Mesenchymal stem cell (in vitro differentiated cells and primary cell): ENCODE results near the gene KRT86.

Source experiments
- DNase-seq: peaks from one replicate; pipeline ENCODE4 v3.0.0-alpha.2; 2013
- H2AFZ ChIP-seq: one replicate; pipeline ENCODE4 v1.6.1; 2013; ENCODE audit warnings: low read depth, mild to moderate bottlenecking, control low read depth, inconsistent platforms, low read length, moderate library complexity
- H2AK5ac ChIP-seq: 2 replicates; pipeline ENCODE4 v1.6.1; 2013; ENCODE audit warnings: low read length, moderate library complexity, mild to moderate bottlenecking, inconsistent platforms; ENCODE audit not compliant: severe bottlenecking
- H2BK120ac ChIP-seq: one replicate; pipeline ENCODE4 v1.6.1; 2013; ENCODE audit warnings: low read depth, mild to moderate bottlenecking, inconsistent platforms, low read length, moderate library complexity
- H2BK12ac ChIP-seq, 2 experiments: one replicate each; pipeline ENCODE4 v1.6.1; 2013; ENCODE audit warnings: inconsistent platforms in 2 of 2, low read length in 2 of 2, mild to moderate bottlenecking in 2 of 2, moderate library complexity in 2 of 2, control low read depth in 1 of 2
- H2BK15ac ChIP-seq: one replicate; pipeline ENCODE4 v1.6.1; 2013; ENCODE audit warnings: mild to moderate bottlenecking, low read depth, inconsistent platforms; ENCODE audit not compliant: poor library complexity, severe bottlenecking
- H2BK5ac ChIP-seq: 2 replicates; pipeline ENCODE4 v1.6.1; 2013; ENCODE audit warnings: low read depth, mild to moderate bottlenecking, low read length, control low read depth, inconsistent platforms; ENCODE audit not compliant: poor library complexity, severe bottlenecking
- H3K14ac ChIP-seq, 2 experiments: one replicate each; pipeline ENCODE4 v1.6.1; 2013; ENCODE audit warnings: inconsistent platforms in 2 of 2, low read length in 2 of 2, control low read depth in 1 of 2, mild to moderate bottlenecking in 1 of 2, moderate library complexity in 1 of 2
- H3K18ac ChIP-seq, 2 experiments: one replicate each; pipeline ENCODE4 v1.6.1; 2013; ENCODE audit warnings: inconsistent platforms in 2 of 2, low read length in 2 of 2, control low read depth in 1 of 2, low read depth in 1 of 2, mild to moderate bottlenecking in 1 of 2
- H3K23ac ChIP-seq, 2 experiments: one replicate each; pipeline ENCODE4 v1.6.1; 2013; ENCODE audit warnings: inconsistent platforms in 2 of 2, low read length in 2 of 2, mild to moderate bottlenecking in 2 of 2, moderate library complexity in 2 of 2, control low read depth in 1 of 2
- H3K27ac ChIP-seq: 2 replicates; pipeline ENCODE4 v1.5.1; 2013; ENCODE audit warnings: mild to moderate bottlenecking, moderate library complexity, low read length, control low read depth, inconsistent platforms; ENCODE audit not compliant: poor library complexity, severe bottlenecking
- H3K27me3 ChIP-seq, 2 experiments: 2 replicates each; pipeline versions ENCODE4 v1.6.1 to v1.7.0; 2013; ENCODE audit warnings: low read length in 2 of 2, mild to moderate bottlenecking in 2 of 2, moderate library complexity in 2 of 2, control low read depth in 1 of 2, inconsistent platforms in 1 of 2; ENCODE audit not compliant: control insufficient read depth in 1 of 2, insufficient read depth in 1 of 2
- H3K36me3 ChIP-seq, 2 experiments: 2 replicates each; pipeline versions ENCODE4 v1.6.1 to v1.7.0; 2013; ENCODE audit warnings: low read length in 2 of 2, control low read depth in 1 of 2, inconsistent platforms in 1 of 2, low read depth in 1 of 2, mild to moderate bottlenecking in 1 of 2; ENCODE audit not compliant: insufficient read depth in 2 of 2, control insufficient read depth in 1 of 2
- H3K4ac ChIP-seq, 2 experiments: one replicate each; pipeline ENCODE4 v1.6.1; 2013; ENCODE audit warnings: inconsistent platforms in 2 of 2, low read length in 2 of 2, mild to moderate bottlenecking in 2 of 2, moderate library complexity in 2 of 2, control low read depth in 1 of 2, low read depth in 1 of 2
- H3K4me1 ChIP-seq: 2 replicates; pipeline ENCODE4 v1.6.1; 2013; ENCODE audit warnings: low read depth, low read length, control low read depth; ENCODE audit not compliant: control insufficient read depth, insufficient read depth
- H3K4me2 ChIP-seq: 2 replicates; pipeline ENCODE4 v1.6.1; 2013; ENCODE audit warnings: low read length, mild to moderate bottlenecking, inconsistent platforms; ENCODE audit not compliant: poor library complexity, severe bottlenecking
- H3K4me3 ChIP-seq, 2 experiments: 2 replicates each; pipeline versions ENCODE4 v1.5.1 to v1.7.0; 2013; ENCODE audit warnings: low read length in 2 of 2, mild to moderate bottlenecking in 2 of 2, control low read depth in 1 of 2, low read depth in 1 of 2; ENCODE audit not compliant: insufficient read depth in 1 of 2
- H3K79me1 ChIP-seq: replicated peaks from 2 replicates; pipeline ENCODE4 v1.6.1; 2013; ENCODE audit warnings: mild to moderate bottlenecking, control low read depth, low read length, inconsistent platforms; ENCODE audit not compliant: poor library complexity, severe bottlenecking
- H3K9ac ChIP-seq: 2 replicates; pipeline ENCODE4 v1.7.0; 2013; ENCODE audit warnings: mild to moderate bottlenecking, low read length, moderate library complexity
- H3K9me3 ChIP-seq: 2 replicates; pipeline ENCODE4 v1.7.0; 2013; ENCODE audit warnings: mild to moderate bottlenecking, low read length; ENCODE audit not compliant: control insufficient read depth
- H4K8ac ChIP-seq: one replicate; pipeline ENCODE4 v1.6.1; 2013; ENCODE audit warnings: inconsistent platforms, mild to moderate bottlenecking, low read length, moderate library complexity
- H4K91ac ChIP-seq: one replicate; pipeline ENCODE4 v1.6.1; 2013; ENCODE audit warnings: mild to moderate bottlenecking, low read length, inconsistent platforms
- WGBS: methylation state at CpG from one replicate; pipeline ENCODE4 v1.1.7; 2013; ENCODE audit warnings: mixed read lengths; 5-methylcytosine and 5-hydroxymethylcytosine counted together

The KRT86 gene

DNA sequence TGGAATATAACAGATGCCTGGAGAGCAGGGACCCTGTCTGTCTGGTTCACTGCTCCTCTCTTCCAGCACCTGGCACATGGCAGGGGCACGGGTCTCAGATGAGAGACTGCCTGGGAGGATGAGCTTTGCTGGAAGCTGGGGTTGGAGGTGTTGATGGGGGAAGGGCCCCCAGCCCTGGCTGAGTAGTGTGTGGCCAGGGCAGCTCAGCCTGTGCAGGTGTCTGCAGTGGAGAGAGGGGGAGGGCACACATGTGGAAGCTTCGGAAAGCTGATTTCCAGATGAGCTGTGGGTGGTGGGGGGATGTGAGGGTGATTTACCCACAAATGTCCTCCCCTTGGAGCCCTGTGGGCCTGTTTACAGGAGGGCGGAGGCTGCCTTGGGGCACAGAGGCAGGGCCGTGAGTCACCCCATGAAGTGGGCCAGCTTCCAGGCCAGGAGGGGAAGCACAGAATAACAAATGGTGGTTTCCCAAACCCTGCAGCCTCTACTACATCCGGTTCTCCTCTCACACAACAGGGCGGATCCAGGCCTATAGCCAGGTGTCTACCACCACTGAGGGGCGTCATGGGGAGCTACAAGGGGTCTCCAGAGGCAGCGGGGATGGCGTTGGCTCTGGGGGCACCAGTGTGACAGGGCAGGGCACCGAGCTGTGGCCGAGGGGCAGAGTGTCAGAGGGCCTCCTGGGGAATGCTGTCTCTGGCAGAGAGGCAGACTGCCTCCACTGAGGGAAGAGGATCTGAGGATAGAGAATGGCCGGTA is 30.4 kb upstream of the KRT86 start:
- peak overlapping the region in 1 of 2 experiments; percentile 6 for H3K4me3 ChIP-seq
- peak overlapping the region; percentile 36 for H4K91ac ChIP-seq
- peak overlapping the region; percentile 30 for H2AK5ac ChIP-seq
- H2BK5ac ChIP-seq: peak overlapping the region; percentile 59
- peak overlapping the region; percentile 83 for H4K8ac ChIP-seq
- 60% methylated on average over 12 of the region's 12 CpGs for WGBS
- peaks cover 0 to 8% of the 10 kb centered on the region in 2 experiments for H3K27me3 ChIP-seq
- peaks cover 53% of the 10 kb centered on the region for H3K4me1 ChIP-seq
- peak overlapping the region; percentile 29 to 57 for H3K18ac ChIP-seq
- no peaks in the 10 kb centered on the region for H3K79me1 ChIP-seq
- H2BK120ac ChIP-seq: no peak overlapping the region
- H2BK12ac ChIP-seq: peak overlapping the region in 1 of 2 experiments; percentile 45
- peak; percentile 88 for DNase-seq
- H3K4ac ChIP-seq: peak overlapping the region in 1 of 2 experiments; percentile 1
- no peaks in the 10 kb centered on the region for H3K9me3 ChIP-seq
- H2AFZ ChIP-seq: no peak overlapping the region
- peak overlapping the region in 1 of 2 experiments; percentile 63 for H3K14ac ChIP-seq
- peak overlapping the region; percentile 94 for H3K27ac ChIP-seq
- peak overlapping the region; percentile 45 for H3K9ac ChIP-seq
- H3K4me2 ChIP-seq: peak overlapping the region; percentile 8
- H2BK15ac ChIP-seq: no peak overlapping the region
- H3K36me3 ChIP-seq: peaks cover 0 to 5% of the 10 kb centered on the region in 2 experiments
- H3K23ac ChIP-seq: no peak overlapping the region

DNA sequence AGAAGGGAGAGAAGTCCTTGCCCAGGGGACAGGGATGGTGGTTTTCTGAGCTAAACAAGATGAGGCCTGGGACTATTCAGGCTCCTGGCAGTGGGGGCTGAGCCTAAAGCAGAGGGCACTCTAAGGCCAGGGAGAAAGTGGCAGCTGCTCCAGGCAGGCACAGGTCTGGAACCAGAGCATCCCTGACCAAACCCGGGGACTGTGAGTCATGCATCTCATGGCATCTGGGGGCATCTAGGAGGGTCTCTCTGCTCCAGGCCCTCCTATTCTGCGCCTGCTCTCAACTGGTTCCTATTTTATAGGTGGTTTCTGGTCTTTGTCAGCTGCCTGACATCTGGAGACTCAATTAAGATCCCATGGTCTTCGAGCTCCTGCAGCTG is 29.8 kb upstream of the KRT86 start:
- peak overlapping the region; percentile 36 for H4K91ac ChIP-seq
- peak overlapping the region; percentile 46 for H2BK5ac ChIP-seq
- H3K18ac ChIP-seq: peak overlapping the region in 1 of 2 experiments; percentile 29
- H2BK12ac ChIP-seq: peak overlapping the region in 1 of 2 experiments; percentile 45
- no peak overlapping the region for H3K23ac ChIP-seq
- peak overlapping the region in 1 of 2 experiments; percentile 1 for H3K4ac ChIP-seq
- H3K27me3 ChIP-seq: peaks cover 0 to 14% of the 10 kb centered on the region in 2 experiments
- peak overlapping the region; percentile 94 for H3K27ac ChIP-seq
- H3K14ac ChIP-seq: no peak overlapping the region
- H3K36me3 ChIP-seq: peaks cover 0 to 5% of the 10 kb centered on the region in 2 experiments
- peak overlapping the region; percentile 83 for H4K8ac ChIP-seq
- DNase-seq: peak; percentile 29
- no peaks in the 10 kb centered on the region for H3K79me1 ChIP-seq
- H3K4me1 ChIP-seq: peaks cover 57% of the 10 kb centered on the region
- no peak overlapping the region for H2BK15ac ChIP-seq
- peak overlapping the region; percentile 24 for H2AK5ac ChIP-seq
- H2AFZ ChIP-seq: no peak overlapping the region
- peak overlapping the region; percentile 45 for H3K9ac ChIP-seq
- H2BK120ac ChIP-seq: no peak overlapping the region
- WGBS: 33% methylated on average over 1 of the region's 3 CpGs
- H3K9me3 ChIP-seq: no peaks in the 10 kb centered on the region
- no peak overlapping the region for H3K4me3 ChIP-seq
- no peak overlapping the region for H3K4me2 ChIP-seq

DNA sequence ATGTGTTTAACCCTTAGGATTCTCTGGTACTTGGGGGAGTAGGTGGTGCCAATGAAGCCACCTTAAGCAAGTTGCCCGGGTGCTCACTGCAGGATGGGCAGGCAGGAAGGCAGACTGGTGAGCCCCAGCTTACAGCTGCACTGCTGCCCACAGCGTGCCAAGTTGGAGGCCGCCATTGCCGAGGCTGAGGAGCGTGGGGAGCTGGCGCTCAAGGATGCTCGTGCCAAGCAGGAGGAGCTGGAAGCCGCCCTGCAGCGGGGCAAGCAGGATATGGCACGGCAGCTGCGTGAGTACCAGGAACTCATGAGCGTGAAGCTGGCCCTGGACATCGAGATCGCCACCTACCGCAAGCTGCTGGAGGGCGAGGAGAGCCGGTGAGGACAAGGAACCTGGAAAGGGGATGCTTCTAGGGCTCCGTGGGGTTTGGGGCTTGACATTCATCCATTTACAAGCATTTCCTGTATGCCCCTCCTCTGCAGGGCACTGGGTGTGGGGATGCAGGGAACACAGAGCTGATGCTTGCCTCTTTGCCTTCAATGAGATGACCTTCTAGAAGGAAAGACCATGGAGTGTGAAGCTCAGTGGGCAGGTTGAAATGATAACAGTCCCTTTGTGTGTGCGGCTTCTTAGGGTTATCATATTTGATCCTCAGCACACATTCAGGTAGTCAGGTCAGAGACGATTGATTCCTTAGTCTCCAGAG is 29.0 kb upstream of the KRT86 start:
- Histone ChIP-seq H2BK15ac (no peak overlapping the region), H3K4me3 (no peak overlapping the region), H3K9ac (no peak overlapping the region), H3K4ac (no peak overlapping the region), H3K4me1 (peaks cover 65% of the 10 kb centered on the region), H3K18ac (no peak overlapping the region), H3K9me3 (no peaks in the 10 kb centered on the region), H2AK5ac (peak overlapping the region; percentile 70), H4K8ac (no peak overlapping the region), H3K36me3 (peaks cover 0 to 5% of the 10 kb centered on the region in 2 experiments), H4K91ac (no peak overlapping the region), H2BK12ac (no peak overlapping the region), H3K14ac (peak overlapping the region in 1 of 2 experiments; percentile 5), H2BK5ac (no peak overlapping the region), H2BK120ac (no peak overlapping the region), H3K79me1 (no peaks in the 10 kb centered on the region), H3K23ac (no peak overlapping the region), H3K4me2 (no peak overlapping the region), H2AFZ (no peak overlapping the region), H3K27ac (no peak overlapping the region), H3K27me3 (peaks cover 0 to 22% of the 10 kb centered on the region in 2 experiments)
- no peak for DNase-seq
- WGBS: 94% methylated on average over 20 of the region's 20 CpGs

DNA sequence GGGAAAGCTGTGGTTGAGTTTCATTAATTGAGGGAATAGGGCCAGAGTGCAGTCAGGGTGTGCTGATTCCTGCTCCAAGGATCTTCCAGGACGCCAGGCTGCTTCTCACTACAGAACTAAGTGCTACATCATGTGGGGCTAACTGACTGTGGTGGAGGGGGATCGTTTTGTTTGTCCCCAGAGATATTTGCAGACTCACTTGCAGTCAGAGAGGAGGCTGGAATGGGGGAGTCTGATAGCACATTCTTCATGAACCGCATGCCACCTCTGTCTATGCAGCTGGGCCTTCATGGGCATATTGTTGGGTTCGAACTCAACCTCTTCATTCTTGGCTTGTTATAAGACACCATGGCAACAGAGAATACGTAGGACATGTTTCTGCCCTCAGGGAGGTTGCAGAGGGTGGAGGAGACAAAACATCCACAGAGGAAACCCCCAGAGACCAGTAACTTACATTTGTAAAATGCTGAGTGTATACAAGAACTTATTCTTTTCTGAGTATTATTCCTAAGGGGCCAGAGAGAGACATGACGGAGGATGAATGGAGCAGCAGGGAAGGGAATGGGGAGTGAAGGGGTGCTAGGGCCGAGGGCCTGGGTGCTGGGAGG is 28.4 kb upstream of the KRT86 start:
- Histone ChIP-seq H3K4ac (no peak overlapping the region), H2BK12ac (peak overlapping the region in 1 of 2 experiments; percentile 10), H3K27me3 (peaks cover 0 to 26% of the 10 kb centered on the region in 2 experiments), H3K36me3 (peaks cover 0 to 5% of the 10 kb centered on the region in 2 experiments), H3K27ac (no peak overlapping the region), H4K91ac (no peak overlapping the region), H2BK5ac (no peak overlapping the region), H3K79me1 (no peaks in the 10 kb centered on the region), H4K8ac (no peak overlapping the region), H3K4me2 (no peak overlapping the region), H3K18ac (no peak overlapping the region), H3K4me3 (no peak overlapping the region), H3K4me1 (peaks cover 66% of the 10 kb centered on the region), H3K9ac (no peak overlapping the region), H3K23ac (no peak overlapping the region), H3K14ac (no peak overlapping the region), H2AK5ac (peak overlapping the region; percentile 23), H2AFZ (no peak overlapping the region), H2BK120ac (no peak overlapping the region), H2BK15ac (no peak overlapping the region), H3K9me3 (no peaks in the 10 kb centered on the region)
- DNase-seq: no peak
- 71% methylated on average over 6 of the region's 7 CpGs for WGBS
